NB4 (cell line): ENCODE measurements around the gene MED29.

Experiments used
- DNase-seq: peaks from one replicate; pipeline ENCODE4 v3.0.0; 2010; ENCODE audit warnings: low read depth
- H3K4me3 ChIP-seq: one replicate; pipeline ENCODE4 v1.5.1; 2011; ENCODE audit warnings: mild to moderate bottlenecking, low read depth, low read length, moderate library complexity
- CTCF ChIP-seq: IDR thresholded peaks from one replicate; pipeline ENCODE4 v1.5.1; 2012; ENCODE audit warnings: low read depth, low read length
- MAX ChIP-seq: IDR thresholded peaks from 2 replicates; pipeline ENCODE4 v1.6.1; 2011; ENCODE audit warnings: low read depth, low read length
- MYC ChIP-seq: IDR thresholded peaks from 2 replicates; pipeline ENCODE4 v1.6.1; 2011; ENCODE audit warnings: low read depth, low read length
- POLR2A ChIP-seq: IDR thresholded peaks from 2 replicates; pipeline ENCODE4 v1.6.1; 2011; ENCODE audit warnings: mild to moderate bottlenecking; ENCODE audit not compliant: insufficient read length; ENCODE audit errors: extremely low read depth

Gene MED29

GRCh38 chr19:39448271-39448670, 57.1 kb downstream of the MED29 start:
- no peak for TF ChIP-seq POLR2A
- TF ChIP-seq MAX = no peak
- TF ChIP-seq MYC = no peak
- TF ChIP-seq CTCF = no peak
- DNase-seq = peak; percentile 23
- H3K4me3 ChIP-seq = no peak overlapping the region

GRCh38 chr19:39449116-39449797, 58.1 kb downstream of the MED29 start:
- no peak for TF ChIP-seq POLR2A
- no peak for DNase-seq
- H3K4me3 ChIP-seq = no peak overlapping the region
